ENCODE data around the gene DNAH8.
A peak's percentile ranks its signal among the peaks of the same experiment; 100 is the strongest.
"Not testable (repeated sequence)": the region's sequence is repeated elsewhere in the genome, so short reads cannot be mapped to it uniquely, and the experiment has no call there.

The DNAH8 gene

GRCh38 chr6:38697846-38698245 is 17.3 kb upstream of the DNAH8 start:
- DNase-seq: no peak

GRCh38 chr6:38699702-38700101 is 15.4 kb upstream of the DNAH8 start:
- not testable (repeated sequence) for DNase-seq

- no peak for DNase-seq
Observed at GRCh38 chr6:38701551-38701950, 13.6 kb upstream of the DNAH8 start.

GRCh38 chr6:38702558-38703397 is 12.3 kb upstream of the DNAH8 start, which contains the start of gene GLO1:
Gene GLO1 (minus strand): TSS chr6:38703145. CDS start chr6:38703054, 91 bp downstream.
- DNase-seq: peak; percentile 66 to 99 (median 97)

GRCh38 chr6:38703949-38704590 is 11.0 kb upstream of the DNAH8 start:
- DNase-seq: peak in 1 of 58 donors; percentile 5

GRCh38 chr6:38705924-38706323 is 9.2 kb upstream of the DNAH8 start:
- no peak for DNase-seq

- no peak for DNase-seq
Observed at GRCh38 chr6:38708496-38708895, 6.6 kb upstream of the DNAH8 start.

- DNase-seq: no peak
Observed at GRCh38 chr6:38713812-38714211, 1.3 kb upstream of the DNAH8 start.

- no peak for DNase-seq
Observed at GRCh38 chr6:38714239-38715015, 684 bp upstream of the DNAH8 start.

- DNase-seq: no peak
Observed at GRCh38 chr6:38716825-38717224, 1.7 kb downstream of the DNAH8 start.

- DNase-seq: no peak
Observed at GRCh38 chr6:38719358-38719757, 4.2 kb downstream of the DNAH8 start.

- DNase-seq: no peak
Observed at GRCh38 chr6:38720295-38720694, 5.2 kb downstream of the DNAH8 start.

- no peak for DNase-seq
Observed at GRCh38 chr6:38722038-38722437, 6.9 kb downstream of the DNAH8 start.

- DNase-seq: no peak
Observed at GRCh38 chr6:38722727-38723334, 7.7 kb downstream of the DNAH8 start.

- DNase-seq: no peak
Observed at GRCh38 chr6:38723783-38724182, 8.7 kb downstream of the DNAH8 start.

GRCh38 chr6:38724343-38724742 is 9.2 kb downstream of the DNAH8 start:
- no peak for DNase-seq

GRCh38 chr6:38725414-38726183 is 10.5 kb downstream of the DNAH8 start:
- DNase-seq: no peak

- DNase-seq: no peak
Observed at GRCh38 chr6:38728203-38728602, 13.1 kb downstream of the DNAH8 start.

GRCh38 chr6:38730140-38730862 is 15.2 kb downstream of the DNAH8 start:
- no peak for DNase-seq

- DNase-seq: no peak
Observed at GRCh38 chr6:38736951-38737350, 21.8 kb downstream of the DNAH8 start.

All from anterior cingulate cortex (tissue), 58 donors.